HFFc6 (cell line): ENCODE measurements around the gene CDC26. TPM values are rescaled to one million over a fixed set of nuclear protein-coding genes. Genes with fewer than 3 reads are reported as not detected.

Experiments used
- DNase-seq: peaks from one replicate; pipeline ENCODE4 v3.0.0-alpha.2; 2018
- H3K27ac Mint-ChIP-seq: 2 replicates; pipeline ENCODE4 v1.8.0; 2020; ENCODE audit warnings: mild to moderate bottlenecking, mixed read lengths
- H3K27me3 Mint-ChIP-seq: 2 replicates; pipeline ENCODE4 v1.8.0; 2021; ENCODE audit warnings: mild to moderate bottlenecking, moderate library complexity, mixed read lengths; ENCODE audit not compliant: insufficient read depth
- H3K36me3 Mint-ChIP-seq: 2 replicates; pipeline ENCODE4 v1.8.0; 2021; ENCODE audit warnings: low read depth, mixed read lengths
- H3K4me1 Mint-ChIP-seq: 2 replicates; pipeline ENCODE4 v1.8.0; 2020; ENCODE audit warnings: low read depth, mixed read lengths
- H3K4me3 Mint-ChIP-seq: 2 replicates; pipeline ENCODE4 v1.8.0; 2020; ENCODE audit warnings: mild to moderate bottlenecking, moderate library complexity, mixed read lengths
- H3K9me3 Mint-ChIP-seq: 2 replicates; pipeline ENCODE4 v1.8.0; 2020; ENCODE audit warnings: mild to moderate bottlenecking, mixed read lengths
- total RNA-seq, 6 experiments: library from RNA; stranded (reverse); fragmentation: NEBNext Ultra II Directional; extraction: Animal tissue kit (Norgen Biotek cat#: 25700); gene quantifications; 2 replicates in 1 of 6; 3 replicates in 5 of 6; pipeline ENCODE4 v1.2.3, GENCODE V29; 2021
- TF ChIP-seq, protein P1 (sequence below): fragments of 200-600 bp; sonication (generic); IDR thresholded peaks from 2 replicates; pipeline ENCODE4 v1.5.0; 2021; ENCODE audit warnings: antibody characterized with exemption, mild to moderate bottlenecking

CDC26 gene
- total RNA-seq, 6 experiments from 2014 or later = 27.9 to 37.3 (median 32.9) TPM

DNA sequence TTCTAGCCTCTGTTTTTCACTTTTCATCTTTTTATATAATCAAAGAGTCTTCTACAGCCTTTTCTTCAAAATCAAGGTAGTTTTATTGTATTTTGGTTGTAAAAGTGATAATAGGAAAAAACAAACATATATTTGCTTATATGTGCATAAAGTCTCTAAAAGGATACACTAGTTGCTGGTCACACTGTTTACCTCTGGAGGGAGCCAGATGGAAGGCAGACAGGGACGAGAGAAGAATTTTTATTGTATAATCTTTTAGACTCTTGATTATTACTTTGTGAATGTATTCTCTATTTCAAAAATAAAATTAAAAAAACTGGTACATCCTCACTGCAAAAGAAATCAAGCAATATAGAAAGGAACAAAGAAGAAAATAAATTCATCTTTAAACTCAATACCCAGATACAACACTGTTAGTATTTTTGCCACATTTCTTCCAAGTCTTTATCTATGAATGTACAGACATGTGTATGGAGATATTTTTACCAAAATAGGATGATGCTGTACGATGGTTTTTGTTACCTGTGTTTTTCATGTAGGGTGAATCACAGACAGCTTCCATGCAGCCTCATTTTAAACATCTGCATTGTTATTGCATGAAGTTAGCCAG lies 33.9 kb upstream of the CDC26 start:
- Mint-ChIP-seq H3K4me3 (no peak overlapping the region), H3K27ac (no peak overlapping the region), H3K36me3 (no peaks in the 10 kb centered on the region), H3K4me1 (peaks cover 11% of the 10 kb centered on the region; the same call in 1 of the 2 replicates), H3K9me3 (no peaks in the 10 kb centered on the region), H3K27me3 (peaks cover 11% of the 10 kb centered on the region)
- DNase-seq = peak; percentile 50
- TF ChIP-seq, protein P1, sequence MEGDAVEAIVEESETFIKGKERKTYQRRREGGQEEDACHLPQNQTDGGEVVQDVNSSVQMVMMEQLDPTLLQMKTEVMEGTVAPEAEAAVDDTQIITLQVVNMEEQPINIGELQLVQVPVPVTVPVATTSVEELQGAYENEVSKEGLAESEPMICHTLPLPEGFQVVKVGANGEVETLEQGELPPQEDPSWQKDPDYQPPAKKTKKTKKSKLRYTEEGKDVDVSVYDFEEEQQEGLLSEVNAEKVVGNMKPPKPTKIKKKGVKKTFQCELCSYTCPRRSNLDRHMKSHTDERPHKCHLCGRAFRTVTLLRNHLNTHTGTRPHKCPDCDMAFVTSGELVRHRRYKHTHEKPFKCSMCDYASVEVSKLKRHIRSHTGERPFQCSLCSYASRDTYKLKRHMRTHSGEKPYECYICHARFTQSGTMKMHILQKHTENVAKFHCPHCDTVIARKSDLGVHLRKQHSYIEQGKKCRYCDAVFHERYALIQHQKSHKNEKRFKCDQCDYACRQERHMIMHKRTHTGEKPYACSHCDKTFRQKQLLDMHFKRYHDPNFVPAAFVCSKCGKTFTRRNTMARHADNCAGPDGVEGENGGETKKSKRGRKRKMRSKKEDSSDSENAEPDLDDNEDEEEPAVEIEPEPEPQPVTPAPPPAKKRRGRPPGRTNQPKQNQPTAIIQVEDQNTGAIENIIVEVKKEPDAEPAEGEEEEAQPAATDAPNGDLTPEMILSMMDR = peak; percentile 79

DNA sequence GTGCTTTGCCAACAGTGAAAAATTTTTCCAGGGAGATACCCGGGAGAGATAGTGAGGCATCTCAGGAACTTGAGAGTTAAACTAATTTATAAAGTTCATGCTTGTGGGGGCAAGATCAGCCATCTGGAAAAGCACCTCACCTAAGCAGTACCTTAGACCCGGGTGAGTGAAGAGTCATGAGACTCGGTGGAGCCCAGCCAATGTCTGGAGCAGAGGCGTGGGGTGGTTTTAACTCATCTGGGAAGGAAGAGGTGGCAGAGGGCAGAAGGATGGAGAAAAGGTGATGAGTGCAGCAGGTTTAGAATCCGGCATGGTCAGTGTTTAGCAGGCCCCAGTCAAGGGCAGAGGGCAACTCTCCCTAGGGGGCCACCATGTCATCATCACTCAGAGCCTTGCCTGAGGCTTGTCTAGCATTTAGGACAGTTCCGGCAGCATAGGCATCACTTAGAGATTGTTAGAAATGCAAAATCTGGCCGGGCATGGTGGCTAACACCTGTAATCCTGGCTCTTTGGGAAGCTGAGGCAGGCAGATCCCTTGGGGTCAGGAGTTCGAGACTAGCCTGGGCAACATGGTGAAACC lies 32.1 kb upstream of the CDC26 start:
- Mint-ChIP-seq H3K4me1 (peaks cover 11% of the 10 kb centered on the region; the same call in 1 of the 2 replicates), H3K36me3 (no peaks in the 10 kb centered on the region), H3K9me3 (no peaks in the 10 kb centered on the region), H3K27me3 (peaks cover 18% of the 10 kb centered on the region), H3K27ac (no peak overlapping the region), H3K4me3 (no peak overlapping the region)
- TF ChIP-seq, protein P1 = no peak
- DNase-seq = no peak

DNA sequence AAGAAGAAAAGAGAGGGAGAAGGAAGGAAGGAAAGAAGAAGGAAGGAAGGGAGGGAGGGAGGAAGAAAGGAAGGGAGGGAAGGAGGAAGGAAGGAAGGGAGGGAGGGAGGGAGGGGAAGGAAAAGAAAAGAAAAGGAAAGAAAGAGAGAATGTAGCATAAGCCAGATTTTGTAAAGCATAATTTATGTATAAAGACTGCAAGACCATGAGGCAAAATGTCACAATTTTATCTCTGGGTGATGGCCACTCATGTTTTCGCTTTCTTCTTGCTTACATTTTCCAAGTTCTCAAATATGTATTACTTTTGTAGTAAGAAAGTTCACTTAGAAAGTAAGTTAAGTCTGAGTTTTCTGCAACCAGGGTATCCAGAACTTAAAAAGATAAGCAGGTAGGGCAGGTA lies 31.2 kb upstream of the CDC26 start:
- TF ChIP-seq, protein P1 = no peak
- Mint-ChIP-seq H3K4me1 (peaks cover 11% of the 10 kb centered on the region; the same call in 1 of the 2 replicates), H3K9me3 (no peaks in the 10 kb centered on the region), H3K27ac (no peak overlapping the region), H3K27me3 (peaks cover 22% of the 10 kb centered on the region), H3K36me3 (no peaks in the 10 kb centered on the region), H3K4me3 (no peak overlapping the region)
- no peak for DNase-seq

DNA sequence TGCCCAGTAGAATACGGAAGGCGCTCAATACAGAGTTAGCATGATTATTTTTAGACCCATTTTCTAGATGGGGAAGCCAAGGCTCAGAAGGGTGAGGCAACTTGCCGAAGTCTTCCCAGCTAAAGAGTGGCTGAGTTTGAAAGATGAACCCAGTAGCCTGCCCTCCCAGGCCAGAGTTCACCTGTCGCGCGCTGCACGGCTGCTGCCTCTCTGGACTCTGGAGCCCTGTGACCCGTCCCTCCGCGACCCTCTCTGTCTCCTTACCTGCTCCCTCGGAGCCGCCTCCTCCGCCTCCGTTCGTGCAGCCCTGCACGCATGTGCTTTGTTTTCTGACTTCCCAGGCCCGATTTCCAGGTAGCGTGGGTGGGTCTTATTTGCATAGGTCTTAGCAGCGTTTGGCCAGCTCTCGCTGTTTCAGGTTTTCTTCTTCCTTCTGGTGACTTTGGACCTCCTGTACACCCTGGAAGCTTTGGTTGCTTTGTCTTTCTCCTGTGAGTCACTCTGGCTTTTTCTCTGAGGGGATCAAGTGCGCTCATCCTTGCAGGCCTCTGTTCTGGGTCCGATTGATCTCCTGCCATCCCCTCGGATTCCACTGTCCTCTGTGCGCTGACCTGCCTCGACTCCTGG lies 27.5 kb upstream of the CDC26 start, which contains the start of gene RNF183:
TSS of gene RNF183 (minus strand) at position 585 of the 627 bp plus-strand sequence. CDS start 5,192 bp downstream, outside the sequence.
- TF ChIP-seq, protein P1 = no peak
- DNase-seq = no peak
- Mint-ChIP-seq H3K4me1 (no peaks in the 10 kb centered on the region), H3K36me3 (no peaks in the 10 kb centered on the region), H3K27ac (no peak within 1 kb of the TSS), H3K9me3 (no peaks in the 10 kb centered on the region), H3K4me3 (no peak within 1 kb of the TSS), H3K27me3 (peaks cover 25% of the 10 kb centered on the region)

DNA sequence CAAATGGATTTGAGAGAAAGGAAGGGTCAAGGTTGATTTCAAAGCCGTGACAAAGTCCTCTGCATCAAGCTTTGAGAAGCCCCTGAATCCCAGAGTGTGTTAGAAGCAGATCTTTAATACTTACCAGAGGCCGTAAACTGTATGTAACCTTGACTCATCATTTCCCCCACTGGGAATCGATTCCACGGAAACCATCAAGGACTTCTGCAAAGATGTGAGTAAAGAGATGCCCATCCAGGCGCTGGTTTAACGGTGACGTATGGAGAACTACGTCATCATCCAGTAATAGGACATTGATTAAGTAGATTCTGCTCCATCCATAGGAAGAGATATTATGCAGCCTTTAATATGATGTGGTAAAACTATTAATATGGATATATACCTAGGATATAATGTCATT lies 26.2 kb upstream of the CDC26 start:
- H3K4me3 Mint-ChIP-seq = no peak overlapping the region
- H3K27ac Mint-ChIP-seq = no peak overlapping the region
- no peak for DNase-seq
- TF ChIP-seq, protein P1 = no peak
- no peaks in the 10 kb centered on the region for H3K36me3 Mint-ChIP-seq
- no peaks in the 10 kb centered on the region for H3K9me3 Mint-ChIP-seq
- no peaks in the 10 kb centered on the region for H3K4me1 Mint-ChIP-seq
- H3K27me3 Mint-ChIP-seq = peaks cover 21% of the 10 kb centered on the region
